ENCODE results near the gene FLNB. TPM values are rescaled to one million over a fixed set of nuclear protein-coding genes. Genes with fewer than 3 reads are reported as not detected.

The FLNB gene
- total RNA-seq, 1 donor from 2014 or later = 72.9 TPM

- Mint-ChIP-seq H3K27ac (ENCODE audit: unreplicated experiment) (no peak overlapping the region), H3K27me3 (ENCODE audit: unreplicated experiment) (no peaks in the 10 kb centered on the region), H3K4me3 (ENCODE audit: unreplicated experiment) (no peak overlapping the region), H3K9me3 (ENCODE audit: unreplicated experiment) (no peaks in the 10 kb centered on the region), H3K36me3 (ENCODE audit: unreplicated experiment) (peaks cover 45% of the 10 kb centered on the region), H3K4me1 (ENCODE audit: unreplicated experiment) (no peaks in the 10 kb centered on the region)
- no peak for DNase-seq (ENCODE audit: extremely low spot score, unreplicated experiment)
- TF ChIP-seq, protein P1, sequence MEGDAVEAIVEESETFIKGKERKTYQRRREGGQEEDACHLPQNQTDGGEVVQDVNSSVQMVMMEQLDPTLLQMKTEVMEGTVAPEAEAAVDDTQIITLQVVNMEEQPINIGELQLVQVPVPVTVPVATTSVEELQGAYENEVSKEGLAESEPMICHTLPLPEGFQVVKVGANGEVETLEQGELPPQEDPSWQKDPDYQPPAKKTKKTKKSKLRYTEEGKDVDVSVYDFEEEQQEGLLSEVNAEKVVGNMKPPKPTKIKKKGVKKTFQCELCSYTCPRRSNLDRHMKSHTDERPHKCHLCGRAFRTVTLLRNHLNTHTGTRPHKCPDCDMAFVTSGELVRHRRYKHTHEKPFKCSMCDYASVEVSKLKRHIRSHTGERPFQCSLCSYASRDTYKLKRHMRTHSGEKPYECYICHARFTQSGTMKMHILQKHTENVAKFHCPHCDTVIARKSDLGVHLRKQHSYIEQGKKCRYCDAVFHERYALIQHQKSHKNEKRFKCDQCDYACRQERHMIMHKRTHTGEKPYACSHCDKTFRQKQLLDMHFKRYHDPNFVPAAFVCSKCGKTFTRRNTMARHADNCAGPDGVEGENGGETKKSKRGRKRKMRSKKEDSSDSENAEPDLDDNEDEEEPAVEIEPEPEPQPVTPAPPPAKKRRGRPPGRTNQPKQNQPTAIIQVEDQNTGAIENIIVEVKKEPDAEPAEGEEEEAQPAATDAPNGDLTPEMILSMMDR (IDR thresholded peaks at IDR 0.05) = no peak
Observed at GRCh38 chr3:58106061-58106460, 97.8 kb downstream of the FLNB start.

DNA sequence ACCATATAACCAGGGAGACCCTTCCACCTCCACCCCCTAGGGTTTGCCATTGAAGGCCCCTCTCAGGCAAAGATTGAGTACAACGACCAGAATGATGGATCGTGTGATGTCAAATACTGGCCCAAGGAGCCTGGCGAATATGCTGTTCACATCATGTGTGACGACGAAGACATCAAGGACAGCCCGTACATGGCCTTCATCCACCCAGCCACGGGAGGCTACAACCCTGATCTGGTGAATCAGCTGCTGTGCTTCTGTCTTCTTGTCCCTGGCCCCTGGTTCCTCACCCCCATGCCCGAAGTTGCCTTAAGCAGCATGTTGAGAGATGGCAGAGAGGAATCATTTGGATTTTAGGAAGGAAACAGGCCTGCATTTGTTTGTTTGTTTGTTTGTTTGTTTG lies 98.4 kb downstream of the FLNB start:
- no peaks in the 10 kb centered on the region for H3K4me1 Mint-ChIP-seq (ENCODE audit: unreplicated experiment)
- no peaks in the 10 kb centered on the region for H3K9me3 Mint-ChIP-seq (ENCODE audit: unreplicated experiment)
- H3K27ac Mint-ChIP-seq (ENCODE audit: unreplicated experiment) = no peak overlapping the region

GRCh38 chr3:58107597-58107996 lies 99.4 kb downstream of the FLNB start:
- TF ChIP-seq, protein P1 (IDR thresholded peaks at IDR 0.05) = no peak
- H3K36me3 Mint-ChIP-seq (ENCODE audit: unreplicated experiment) = peaks cover 45% of the 10 kb centered on the region
- no peaks in the 10 kb centered on the region for H3K27me3 Mint-ChIP-seq (ENCODE audit: unreplicated experiment)
- DNase-seq (ENCODE audit: extremely low spot score, unreplicated experiment) = no peak
- H3K4me1 Mint-ChIP-seq (ENCODE audit: unreplicated experiment) = no peaks in the 10 kb centered on the region
- H3K27ac Mint-ChIP-seq (ENCODE audit: unreplicated experiment) = no peak overlapping the region
- H3K9me3 Mint-ChIP-seq (ENCODE audit: unreplicated experiment) = no peaks in the 10 kb centered on the region
- H3K4me3 Mint-ChIP-seq (ENCODE audit: unreplicated experiment) = no peak overlapping the region

More for the DNA sequence above, 98.4 kb downstream of the FLNB start:
- H3K36me3 Mint-ChIP-seq (ENCODE audit: unreplicated experiment) = peaks cover 45% of the 10 kb centered on the region
- no peak overlapping the region for H3K4me3 Mint-ChIP-seq (ENCODE audit: unreplicated experiment)
- no peaks in the 10 kb centered on the region for H3K27me3 Mint-ChIP-seq (ENCODE audit: unreplicated experiment)
- no peak for DNase-seq (ENCODE audit: extremely low spot score, unreplicated experiment)
- TF ChIP-seq, protein P1 (IDR thresholded peaks at IDR 0.05) = no peak

- H3K4me3 Mint-ChIP-seq (ENCODE audit: unreplicated experiment) = no peak overlapping the region
- TF ChIP-seq, protein P1 (IDR thresholded peaks at IDR 0.05) = no peak
Observed at GRCh38 chr3:58109752-58110151, 101.5 kb downstream of the FLNB start.

DNA sequence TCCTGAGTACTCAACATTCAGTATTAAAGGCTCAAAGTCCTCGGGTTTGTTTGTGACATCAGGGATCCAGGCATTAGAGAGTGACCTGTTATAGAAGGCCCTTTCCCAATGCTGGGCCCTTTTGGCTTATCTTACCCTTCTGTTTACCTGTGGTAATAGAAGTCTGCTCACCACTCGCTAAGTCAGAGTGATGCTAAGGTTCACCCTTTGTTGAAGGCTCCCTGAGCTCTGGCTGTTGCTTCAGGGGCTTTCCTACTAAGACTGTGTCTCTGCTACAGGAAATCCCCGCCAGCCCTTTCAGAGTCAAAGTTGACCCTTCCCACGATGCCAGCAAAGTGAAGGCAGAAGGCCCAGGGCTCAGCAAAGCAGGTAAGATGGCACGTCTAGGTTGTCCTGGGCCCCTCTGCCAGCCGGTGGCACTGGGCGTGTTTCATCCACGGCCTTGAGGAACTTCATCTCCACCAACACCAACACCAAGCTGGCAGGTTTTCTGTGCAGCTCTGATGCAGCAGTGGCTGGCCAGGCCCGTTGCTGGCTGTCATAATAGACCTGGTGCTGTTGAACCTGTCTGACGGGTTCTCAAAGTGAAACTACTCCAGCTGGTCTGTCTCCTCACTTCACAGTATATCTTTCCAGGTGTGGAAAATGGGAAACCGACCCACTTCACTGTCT lies 103.4 kb downstream of the FLNB start:
- H3K4me1 Mint-ChIP-seq (ENCODE audit: unreplicated experiment) = peaks cover 9% of the 10 kb centered on the region
- H3K9me3 Mint-ChIP-seq (ENCODE audit: unreplicated experiment) = no peaks in the 10 kb centered on the region
- TF ChIP-seq, protein P1 (IDR thresholded peaks at IDR 0.05) = no peak
- DNase-seq (ENCODE audit: extremely low spot score, unreplicated experiment) = no peak
- no peaks in the 10 kb centered on the region for H3K27me3 Mint-ChIP-seq (ENCODE audit: unreplicated experiment)
- no peak overlapping the region for H3K27ac Mint-ChIP-seq (ENCODE audit: unreplicated experiment)
- H3K4me3 Mint-ChIP-seq (ENCODE audit: unreplicated experiment) = no peak overlapping the region
- peaks cover 51% of the 10 kb centered on the region for H3K36me3 Mint-ChIP-seq (ENCODE audit: unreplicated experiment)

More at GRCh38 chr3:58109752-58110151, 101.5 kb downstream of the FLNB start:
- DNase-seq (ENCODE audit: extremely low spot score, unreplicated experiment) = no peak
- no peaks in the 10 kb centered on the region for H3K27me3 Mint-ChIP-seq (ENCODE audit: unreplicated experiment)
- H3K9me3 Mint-ChIP-seq (ENCODE audit: unreplicated experiment) = no peaks in the 10 kb centered on the region
- peaks cover 5% of the 10 kb centered on the region for H3K4me1 Mint-ChIP-seq (ENCODE audit: unreplicated experiment)
- no peak overlapping the region for H3K27ac Mint-ChIP-seq (ENCODE audit: unreplicated experiment)
- H3K36me3 Mint-ChIP-seq (ENCODE audit: unreplicated experiment) = peaks cover 49% of the 10 kb centered on the region
